ENCODE measurements around the gene ZNF502. TPM values are rescaled to one million over a fixed set of nuclear protein-coding genes. Genes with fewer than 3 reads are reported as not detected.
"Not testable (repeated sequence)": the region's sequence is repeated elsewhere in the genome, so short reads cannot be mapped to it uniquely, and the experiment has no call there.

Gene ZNF502
- polyA plus RNA-seq (2013, experiment 1 of 2; ENCODE audit: insufficient read length) = 2.2 TPM
- polyA plus RNA-seq (2013, experiment 2 of 2; ENCODE audit: insufficient read length) = 1.5 TPM

DNA sequence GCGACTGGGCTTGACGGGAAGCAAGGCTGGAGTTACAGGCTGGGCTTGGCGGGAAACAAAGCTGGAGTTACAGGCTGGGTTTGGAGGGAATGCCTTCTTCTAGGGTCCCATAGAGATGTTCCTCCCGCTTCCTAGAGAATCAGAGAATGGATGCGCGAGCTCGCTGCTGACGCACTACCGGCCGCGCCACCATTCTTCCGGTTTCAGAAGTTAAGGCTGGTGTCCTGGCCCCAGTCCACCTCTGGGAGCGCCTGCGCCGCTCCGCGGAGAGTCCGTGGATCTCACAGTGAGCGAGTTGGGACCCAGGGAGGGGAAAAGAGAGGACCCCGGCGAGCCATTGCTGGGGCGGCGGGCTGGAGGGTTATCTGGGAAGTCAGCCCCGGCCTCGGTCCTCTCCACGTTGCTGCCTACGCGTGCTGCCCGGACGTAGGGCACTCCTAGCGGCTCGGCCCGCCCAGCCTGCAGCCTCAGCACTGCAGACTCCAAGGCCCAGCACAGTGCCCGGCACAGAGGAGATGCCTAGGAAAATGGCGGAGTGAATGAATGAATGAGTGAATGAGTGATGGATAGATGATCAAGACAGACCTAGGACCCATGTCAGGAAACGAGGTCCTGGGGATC lies at the start of gene ZNF502:
Gene ZNF502 (plus strand): TSS at position 206 of the 621 bp plus-strand sequence. CDS start 7,602 bp downstream, outside the sequence.
- DNase-seq = peak; percentile 89

GRCh38 chr3:44665173-44665572 lies 47.3 kb upstream of the ZNF502 start:
- no peak for DNase-seq

GRCh38 chr3:44666346-44666745 lies 46.1 kb upstream of the ZNF502 start:
- DNase-seq = no peak

DNA sequence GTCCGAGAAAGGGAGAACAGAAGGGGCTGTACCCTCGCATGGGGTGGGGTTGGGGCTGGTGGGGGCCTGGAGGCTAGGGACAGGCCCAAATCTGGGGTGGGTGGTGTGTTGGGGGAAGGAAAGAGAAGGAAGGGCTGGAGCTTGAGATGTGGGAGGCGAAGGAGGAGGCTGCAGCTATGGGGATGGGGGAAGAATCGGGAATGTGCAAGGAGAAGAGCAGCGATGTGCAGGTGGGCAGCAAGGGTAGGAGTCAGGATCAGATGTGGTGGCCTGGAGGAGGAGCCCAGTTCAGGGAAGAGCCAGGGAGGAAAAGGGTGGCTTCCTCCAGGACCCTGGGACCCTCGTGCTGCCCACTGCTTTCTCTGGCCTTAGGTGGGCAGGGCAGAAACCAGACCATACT lies 42.7 kb upstream of the ZNF502 start:
- no peak for DNase-seq

GRCh38 chr3:44673466-44673865 lies 39.0 kb upstream of the ZNF502 start:
- not testable (repeated sequence) for DNase-seq

GRCh38 chr3:44674211-44674610 lies 38.2 kb upstream of the ZNF502 start:
- DNase-seq = no peak

GRCh38 chr3:44678480-44679116 lies 33.9 kb upstream of the ZNF502 start:
- no peak for DNase-seq

DNA sequence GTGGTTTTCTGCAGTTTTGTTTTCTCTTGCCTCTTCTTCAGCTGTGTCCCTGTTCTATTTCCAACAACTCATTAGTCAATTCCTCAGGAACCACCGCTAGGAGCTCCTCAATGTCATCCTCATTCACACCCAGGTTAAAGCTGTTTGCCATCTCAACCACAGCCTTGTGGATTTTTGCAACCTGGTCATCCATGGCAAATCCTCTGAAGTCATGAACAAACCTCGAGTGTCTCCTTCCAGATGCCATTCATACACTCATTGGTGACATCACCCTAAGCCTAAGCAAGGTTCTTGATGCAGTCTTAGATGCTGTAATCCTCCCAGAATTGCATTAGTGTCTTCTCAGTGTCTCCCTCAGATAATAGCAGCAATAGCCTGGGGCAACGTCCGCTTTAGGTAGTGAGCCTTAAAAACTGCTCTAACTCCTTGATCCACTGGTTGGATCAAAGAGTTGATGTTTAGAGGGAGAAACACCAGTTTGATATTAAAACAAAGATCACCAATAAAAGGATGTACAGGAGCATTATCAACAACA lies 31.5 kb upstream of the ZNF502 start:
- DNase-seq = no peak

GRCh38 chr3:44682182-44682896 lies 30.1 kb upstream of the ZNF502 start:
- no peak for DNase-seq

DNA sequence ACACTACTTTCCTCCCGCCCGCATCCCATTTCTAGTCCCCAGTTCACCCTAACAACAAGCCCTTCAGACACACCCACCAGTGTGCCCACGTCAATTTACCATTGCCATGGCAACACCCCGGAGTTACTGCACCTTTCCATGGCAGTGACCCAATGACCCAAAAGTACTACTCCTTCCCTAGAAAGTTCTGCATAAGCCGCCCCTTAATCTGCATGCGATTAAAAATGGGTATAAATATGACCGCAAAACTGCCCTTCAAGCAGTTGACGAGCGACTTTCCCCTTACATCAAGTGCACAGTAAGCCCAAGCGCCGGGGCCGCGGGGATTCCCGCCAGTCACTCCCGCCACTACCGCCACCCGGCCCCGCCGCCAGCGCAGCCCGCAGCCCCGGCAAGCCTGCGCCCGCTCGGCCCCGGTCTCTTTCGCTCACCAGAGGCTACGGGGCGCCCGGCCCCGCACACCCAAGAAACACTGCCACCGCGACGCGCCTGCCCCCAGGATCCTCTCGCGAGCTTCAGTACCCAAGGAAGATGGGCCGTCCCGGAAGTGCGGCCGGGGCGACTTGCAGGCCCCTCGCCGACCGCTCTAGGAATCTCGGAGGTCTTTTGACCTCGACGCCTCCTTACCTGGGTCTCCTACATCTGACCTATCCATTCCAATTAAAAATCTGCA lies 27.2 kb upstream of the ZNF502 start:
- DNase-seq = peak; percentile 85

- DNase-seq = no peak
These were observed 24.6 kb upstream of the ZNF502 start for GRCh38 chr3:44687898-44688297.

- DNase-seq = peak; percentile 9
These were observed 9.0 kb downstream of the ZNF502 start for GRCh38 chr3:44721231-44722102.

- DNase-seq = no peak
These were observed 9.6 kb downstream of the ZNF502 start for GRCh38 chr3:44722103-44722401.

DNA sequence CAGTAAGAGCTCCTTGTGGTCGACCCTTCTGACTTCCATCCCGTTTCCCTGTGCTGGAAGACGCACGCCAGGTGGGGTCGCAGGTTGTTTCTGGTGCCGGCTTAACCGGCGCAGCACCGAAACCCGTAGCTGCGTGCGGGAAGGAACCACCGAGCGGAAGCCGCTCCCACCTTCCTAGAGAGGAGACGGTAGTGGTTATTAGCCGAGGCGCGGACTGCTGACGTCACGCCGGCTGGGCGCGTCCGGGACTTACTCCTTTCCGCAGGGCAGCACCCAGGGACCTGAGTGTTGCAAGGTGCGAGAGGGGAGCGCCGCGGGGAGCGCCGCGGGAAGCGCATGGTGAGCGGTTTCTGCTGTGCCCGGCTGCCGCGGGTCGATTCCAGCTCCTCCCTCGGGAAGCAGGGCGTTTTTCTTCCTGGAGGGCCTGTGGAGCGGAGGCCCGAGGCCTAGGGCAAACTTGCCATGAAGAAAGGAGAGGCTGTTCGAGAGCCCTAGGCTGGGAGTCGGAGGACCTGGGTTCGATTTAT lies 17.0 kb downstream of the ZNF502 start, which contains the start of gene ZNF501:
Gene ZNF501 (plus strand): TSS at position 252 of the 527 bp plus-strand sequence. CDS start 4,787 bp downstream, outside the sequence.
- peak; percentile 87 for DNase-seq

DNA sequence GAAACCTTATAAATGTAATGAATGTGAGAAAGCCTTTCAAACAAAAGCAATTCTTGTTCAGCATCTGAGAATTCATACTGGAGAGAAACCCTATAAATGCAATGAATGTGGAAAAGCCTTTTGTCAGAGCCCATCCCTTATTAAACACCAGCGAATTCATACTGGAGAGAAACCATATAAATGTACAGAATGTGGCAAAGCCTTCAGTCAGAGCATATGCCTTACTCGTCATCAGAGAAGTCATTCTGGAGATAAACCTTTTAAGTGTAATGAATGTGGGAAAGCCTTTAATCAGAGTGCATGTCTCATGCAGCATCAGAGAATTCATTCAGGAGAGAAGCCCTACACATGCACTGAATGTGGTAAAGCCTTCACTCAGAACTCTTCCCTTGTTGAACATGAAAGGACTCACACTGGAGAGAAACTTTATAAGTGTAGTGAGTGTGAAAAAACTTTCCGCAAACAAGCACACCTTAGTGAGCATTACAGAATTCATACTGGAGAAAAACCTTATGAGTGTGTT lies 22.2 kb downstream of the ZNF502 start:
- DNase-seq = no peak

GRCh38 chr3:44761101-44761423 lies 48.6 kb downstream of the ZNF502 start:
- DNase-seq = no peak

DNA sequence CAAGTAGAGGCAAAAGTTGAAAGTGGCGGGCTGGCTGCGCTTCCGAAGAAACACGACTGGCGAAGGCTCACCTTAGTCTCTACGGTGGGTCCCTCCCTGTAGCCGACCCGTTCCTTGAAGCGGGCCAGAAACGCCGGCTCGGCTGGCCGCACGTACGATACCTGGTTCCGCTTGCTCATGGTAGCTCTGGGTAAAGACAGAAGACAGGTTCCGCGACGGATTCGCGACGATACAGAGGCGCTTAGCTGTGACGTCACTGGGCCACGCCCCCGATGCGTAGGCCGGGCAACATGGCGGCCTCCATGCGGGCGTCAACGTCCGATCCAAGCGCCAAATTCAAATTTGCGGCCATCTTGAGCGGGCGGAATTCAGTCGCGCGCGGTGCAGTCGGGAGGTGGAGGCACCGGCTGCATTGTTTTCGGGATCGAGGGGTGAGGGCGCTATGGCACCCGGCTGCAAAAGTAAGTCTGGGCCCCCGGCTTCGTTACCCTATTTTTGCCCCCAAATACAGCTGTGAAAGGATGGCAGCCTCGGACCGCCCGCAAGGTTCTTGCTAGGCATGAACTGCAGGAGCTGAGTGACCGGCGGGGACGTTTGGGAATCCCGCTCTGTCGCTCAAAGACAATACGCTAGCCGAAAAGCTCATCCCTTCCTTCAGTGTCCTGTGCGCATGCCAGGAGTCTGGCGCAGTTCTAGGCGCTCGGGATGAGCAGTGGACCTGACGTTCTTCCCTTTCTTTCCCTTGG lies 49.1 kb downstream of the ZNF502 start, which contains the start of the genes KIAA1143 and KIF15:
Gene KIAA1143 (minus strand): TSS at position 196 of the 746 bp plus-strand sequence. CDS start 17 bp downstream, at position 179.
Gene KIF15 (plus strand): TSS at position 371 of the 746 bp plus-strand sequence. CDS start 72 bp downstream, at position 443.
- DNase-seq = peak; percentile 94

- DNase-seq = no peak
These were observed 49.8 kb downstream of the ZNF502 start for GRCh38 chr3:44762170-44762677.

DNA sequence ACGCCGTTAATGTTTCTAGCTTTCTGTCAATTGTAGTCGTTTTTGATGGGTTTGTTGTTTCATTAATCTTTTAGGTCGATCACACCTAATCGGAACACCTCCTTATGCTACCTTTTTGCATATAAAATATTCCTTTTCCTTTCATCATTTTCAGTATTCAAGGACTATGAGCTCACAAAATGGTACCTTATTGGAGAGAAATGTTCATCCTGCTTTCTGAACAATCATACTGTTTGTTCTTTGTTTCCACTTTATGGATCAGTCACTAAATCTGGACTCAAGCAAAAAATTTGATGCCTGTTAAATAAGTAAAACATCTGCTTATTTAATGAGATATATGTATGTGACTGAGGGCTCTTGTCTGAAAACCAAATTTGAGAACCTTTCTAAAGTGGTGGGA lies 50.2 kb downstream of the ZNF502 start:
- DNase-seq = no peak

DNA sequence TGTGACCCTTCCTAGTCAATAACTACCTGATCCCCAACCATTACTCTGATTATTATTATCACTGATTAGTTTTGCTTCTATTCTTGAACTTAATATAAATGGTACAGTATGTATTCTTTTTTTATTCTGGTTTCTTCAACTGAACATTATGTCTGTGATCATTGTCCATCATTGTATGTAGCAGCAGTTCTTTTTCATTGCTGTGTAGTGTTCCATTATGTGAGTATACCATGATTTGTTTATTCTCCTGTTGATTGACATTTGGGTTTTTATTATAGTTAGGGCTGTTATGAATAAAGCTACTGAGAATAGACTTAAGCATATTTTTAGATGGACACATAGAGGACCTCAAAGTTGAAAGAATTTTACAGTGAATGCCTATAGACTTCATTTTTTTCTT lies 51.8 kb downstream of the ZNF502 start:
- DNase-seq = no peak

Data from fibroblast of skin of back (primary cell).